NCI-H1417 (cell line): ENCODE measurements around the gene GSS.

Experiments
- DNase-seq, 3 experiments: peaks; one replicate each; lab custom pipeline; 2025; lab: John Stamatoyannopoulos, UW

The GSS gene

GRCh38 chr20:34978092-34978744, 22.6 kb upstream of the GSS start:
- no peak for DNase-seq

- peak in 1 of 3 experiments; percentile 8 for DNase-seq
These were observed 21.9 kb upstream of the GSS start for GRCh38 chr20:34977365-34978091.

GRCh38 chr20:34976286-34976685, 20.7 kb upstream of the GSS start:
- no peak for DNase-seq

GRCh38 chr20:34974246-34974645, 18.6 kb upstream of the GSS start:
- DNase-seq: no peak

- no peak for DNase-seq
These were observed 16.1 kb upstream of the GSS start for GRCh38 chr20:34971561-34972235.

GRCh38 chr20:34970846-34971560, 15.4 kb upstream of the GSS start:
- DNase-seq: no peak

GRCh38 chr20:34970193-34970840, 14.7 kb upstream of the GSS start:
- no peak for DNase-seq

GRCh38 chr20:34968042-34968775, 12.6 kb upstream of the GSS start:
- DNase-seq: no peak

- DNase-seq: no peak
These were observed 11.8 kb upstream of the GSS start for GRCh38 chr20:34967421-34967820.

GRCh38 chr20:34965051-34965450, 9.4 kb upstream of the GSS start:
- no peak for DNase-seq

- no peak for DNase-seq
These were observed 8.9 kb upstream of the GSS start for GRCh38 chr20:34964486-34964885.

GRCh38 chr20:34956751-34957472, 1.3 kb upstream of the GSS start:
- DNase-seq: no peak

- no peak for DNase-seq
These were observed 444 bp upstream of the GSS start for GRCh38 chr20:34956041-34956458.

GRCh38 chr20:34954904-34955230, 739 bp downstream of the GSS start:
- no peak for DNase-seq

GRCh38 chr20:34953960-34954359, 1.6 kb downstream of the GSS start:
- DNase-seq: no peak

- DNase-seq: no peak
These were observed 2.9 kb downstream of the GSS start for GRCh38 chr20:34952671-34953070.

- no peak for DNase-seq
These were observed 4.0 kb downstream of the GSS start for GRCh38 chr20:34951652-34952051.

GRCh38 chr20:34951252-34951651, 4.4 kb downstream of the GSS start:
- DNase-seq: peak in 1 of 3 experiments; percentile 13

GRCh38 chr20:34949120-34949519, 6.5 kb downstream of the GSS start:
- DNase-seq: no peak

- DNase-seq: no peak
These were observed 7.6 kb downstream of the GSS start for GRCh38 chr20:34948030-34948429.

- no peak for DNase-seq
These were observed 8.3 kb downstream of the GSS start for GRCh38 chr20:34947336-34947735.
